Measurements from ENCODE around the gene SLC16A13. TPM values are rescaled to one million over a fixed set of nuclear protein-coding genes. Genes with fewer than 3 reads are reported as not detected.

The SLC16A13 gene
- total RNA-seq, 1 experiment from 2014 or later = 13.1 TPM

DNA sequence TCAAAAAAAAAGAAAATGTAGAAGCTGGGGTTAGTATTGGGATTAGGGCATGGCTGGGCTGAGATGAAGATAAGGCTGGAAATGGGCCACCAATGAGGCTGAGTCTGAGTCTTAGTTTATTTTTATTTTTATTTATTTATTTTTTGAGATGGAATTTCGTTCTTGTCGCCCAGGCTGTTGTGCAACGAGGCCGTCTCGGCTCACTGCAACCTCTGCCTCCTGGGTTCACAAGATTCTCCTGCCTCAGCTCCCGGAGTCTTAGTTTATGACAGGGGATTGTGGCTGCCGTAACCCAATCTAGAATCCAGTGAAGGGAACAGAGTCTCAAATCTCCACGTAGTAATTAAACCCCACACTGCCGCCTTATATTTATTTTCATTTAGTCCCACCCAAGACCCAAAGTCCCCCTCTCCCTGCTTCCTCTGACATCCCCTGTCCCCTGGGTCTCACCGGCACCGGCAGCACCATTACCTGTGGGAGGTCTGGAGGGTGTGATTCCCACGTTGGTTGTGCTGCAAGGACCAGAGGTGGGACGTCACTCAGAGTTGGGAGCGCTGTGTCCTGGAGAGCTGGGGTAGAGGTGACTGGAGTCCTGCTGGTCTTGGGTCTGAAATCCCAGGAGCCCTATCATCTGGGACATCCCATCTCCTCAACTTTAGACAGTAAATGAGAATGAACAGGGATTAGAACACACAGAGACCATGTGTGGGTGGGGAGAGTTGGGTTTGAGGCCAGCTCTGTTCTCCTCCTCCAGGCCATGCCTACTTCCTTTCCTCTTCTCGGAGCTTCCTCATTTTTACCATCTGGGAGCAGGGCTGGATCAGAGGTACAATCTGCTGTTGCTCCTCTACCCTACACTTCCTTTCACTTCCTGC lies 44.0 kb downstream of the SLC16A13 start, which contains the start of gene CLEC10A:
Gene CLEC10A (minus strand): TSS at position 671 of the 875 bp plus-strand sequence. CDS start 1,439 bp downstream, outside the sequence.
- no peaks in the 10 kb centered on the region for H3K4me1 ChIP-seq (ENCODE audit: control insufficient read depth, insufficient read depth, low read length)
- intact Hi-C loops (cut with micrococcal nuclease; ENCODE audit: unreplicated experiment) (no loop called here), in situ Hi-C loops (cut with HindIII; ENCODE audit: low pct_unique_long_range_greater_than_20kb, low sequenced_read_pairs) (no loop called here)
- H3K9me3 ChIP-seq (ENCODE audit: control insufficient read depth, insufficient read depth, low read depth, low read length) = no peaks in the 10 kb centered on the region
- BruUV-seq (replicated peaks) = no TSS peak
- TF ChIP-seq POLR2AphosphoS5 (IDR thresholded peaks at IDR 0.05; ENCODE audit: low read depth, low read length) = no peak
- no peak for TF ChIP-seq SIN3A (IDR thresholded peaks at IDR 0.05; ENCODE audit: borderline replicate concordance, insufficient read depth, low read depth, low read length)
- TF ChIP-seq TCF7L2 (IDR thresholded peaks at IDR 0.05; ENCODE audit: low read depth, low read length) = no peak
- TF ChIP-seq, protein P1, sequence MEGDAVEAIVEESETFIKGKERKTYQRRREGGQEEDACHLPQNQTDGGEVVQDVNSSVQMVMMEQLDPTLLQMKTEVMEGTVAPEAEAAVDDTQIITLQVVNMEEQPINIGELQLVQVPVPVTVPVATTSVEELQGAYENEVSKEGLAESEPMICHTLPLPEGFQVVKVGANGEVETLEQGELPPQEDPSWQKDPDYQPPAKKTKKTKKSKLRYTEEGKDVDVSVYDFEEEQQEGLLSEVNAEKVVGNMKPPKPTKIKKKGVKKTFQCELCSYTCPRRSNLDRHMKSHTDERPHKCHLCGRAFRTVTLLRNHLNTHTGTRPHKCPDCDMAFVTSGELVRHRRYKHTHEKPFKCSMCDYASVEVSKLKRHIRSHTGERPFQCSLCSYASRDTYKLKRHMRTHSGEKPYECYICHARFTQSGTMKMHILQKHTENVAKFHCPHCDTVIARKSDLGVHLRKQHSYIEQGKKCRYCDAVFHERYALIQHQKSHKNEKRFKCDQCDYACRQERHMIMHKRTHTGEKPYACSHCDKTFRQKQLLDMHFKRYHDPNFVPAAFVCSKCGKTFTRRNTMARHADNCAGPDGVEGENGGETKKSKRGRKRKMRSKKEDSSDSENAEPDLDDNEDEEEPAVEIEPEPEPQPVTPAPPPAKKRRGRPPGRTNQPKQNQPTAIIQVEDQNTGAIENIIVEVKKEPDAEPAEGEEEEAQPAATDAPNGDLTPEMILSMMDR (IDR thresholded peaks at IDR 0.05) = no peak
- TF ChIP-seq, protein P2, sequence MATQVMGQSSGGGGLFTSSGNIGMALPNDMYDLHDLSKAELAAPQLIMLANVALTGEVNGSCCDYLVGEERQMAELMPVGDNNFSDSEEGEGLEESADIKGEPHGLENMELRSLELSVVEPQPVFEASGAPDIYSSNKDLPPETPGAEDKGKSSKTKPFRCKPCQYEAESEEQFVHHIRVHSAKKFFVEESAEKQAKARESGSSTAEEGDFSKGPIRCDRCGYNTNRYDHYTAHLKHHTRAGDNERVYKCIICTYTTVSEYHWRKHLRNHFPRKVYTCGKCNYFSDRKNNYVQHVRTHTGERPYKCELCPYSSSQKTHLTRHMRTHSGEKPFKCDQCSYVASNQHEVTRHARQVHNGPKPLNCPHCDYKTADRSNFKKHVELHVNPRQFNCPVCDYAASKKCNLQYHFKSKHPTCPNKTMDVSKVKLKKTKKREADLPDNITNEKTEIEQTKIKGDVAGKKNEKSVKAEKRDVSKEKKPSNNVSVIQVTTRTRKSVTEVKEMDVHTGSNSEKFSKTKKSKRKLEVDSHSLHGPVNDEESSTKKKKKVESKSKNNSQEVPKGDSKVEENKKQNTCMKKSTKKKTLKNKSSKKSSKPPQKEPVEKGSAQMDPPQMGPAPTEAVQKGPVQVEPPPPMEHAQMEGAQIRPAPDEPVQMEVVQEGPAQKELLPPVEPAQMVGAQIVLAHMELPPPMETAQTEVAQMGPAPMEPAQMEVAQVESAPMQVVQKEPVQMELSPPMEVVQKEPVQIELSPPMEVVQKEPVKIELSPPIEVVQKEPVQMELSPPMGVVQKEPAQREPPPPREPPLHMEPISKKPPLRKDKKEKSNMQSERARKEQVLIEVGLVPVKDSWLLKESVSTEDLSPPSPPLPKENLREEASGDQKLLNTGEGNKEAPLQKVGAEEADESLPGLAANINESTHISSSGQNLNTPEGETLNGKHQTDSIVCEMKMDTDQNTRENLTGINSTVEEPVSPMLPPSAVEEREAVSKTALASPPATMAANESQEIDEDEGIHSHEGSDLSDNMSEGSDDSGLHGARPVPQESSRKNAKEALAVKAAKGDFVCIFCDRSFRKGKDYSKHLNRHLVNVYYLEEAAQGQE (IDR thresholded peaks at IDR 0.05; ENCODE audit: insufficient read depth in 1 of 2, low read depth in 2 of 2, low read length in 1 of 2) = no peak
- CTCF ChIA-PET = no interaction called here
- POLR2A ChIA-PET = no interaction called here
- no peak for DNase-seq (ENCODE audit: low read depth, low spot score)
- H3K27ac ChIP-seq (ENCODE audit: low read length) = no peak within 1 kb of the TSS
- H3K27me3 ChIP-seq (ENCODE audit: control insufficient read depth, insufficient read depth, low read length) = no peaks in the 10 kb centered on the region
- no peaks in the 10 kb centered on the region for H3K36me3 ChIP-seq (ENCODE audit: control insufficient read depth, insufficient read depth, low read length)
- no peak; the same call in 1 of the 2 replicates for ATAC-seq
- H3K4me3 ChIP-seq (ENCODE audit: low read depth in 2 of 2, low read length in 2 of 2) = no peak within 1 kb of the TSS

DNA sequence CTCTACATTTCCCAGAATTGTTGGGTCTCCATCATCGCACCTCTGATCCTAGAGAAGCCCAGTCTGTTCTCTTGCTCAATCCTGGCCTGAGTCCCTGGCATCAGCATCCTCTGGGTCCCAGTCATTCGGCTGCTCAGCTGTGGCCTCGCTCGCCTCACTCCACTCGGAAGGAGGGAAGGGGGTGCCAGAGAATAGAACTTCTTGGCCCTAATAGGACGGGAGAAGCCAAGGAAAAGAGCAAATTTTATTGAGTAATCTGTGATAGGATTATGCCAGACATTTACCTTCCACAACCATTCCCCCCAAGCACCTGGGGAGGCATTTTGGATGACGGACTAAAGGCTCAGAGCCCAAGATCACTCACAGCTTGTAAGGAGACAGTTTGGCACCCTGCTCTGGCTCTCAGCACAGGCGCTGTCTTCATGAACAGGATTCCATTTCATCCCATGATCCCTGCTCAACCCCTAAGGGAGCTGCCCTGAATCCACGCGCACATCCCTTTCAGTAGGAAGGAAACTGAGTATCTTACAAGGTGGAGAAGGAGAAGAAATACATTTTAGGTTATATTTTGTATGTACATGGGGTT lies 44.7 kb downstream of the SLC16A13 start:
- intact Hi-C loops (cut with micrococcal nuclease; ENCODE audit: unreplicated experiment) = no loop called here
- POLR2A ChIA-PET = interaction anchor here (0.6 kb wide), 2 partner anchors 9 to 14 kb away, joined by 4 to 5 read pairs; no protein-coding TSS in a partner anchor
- in situ Hi-C loops (cut with HindIII; ENCODE audit: low pct_unique_long_range_greater_than_20kb, low sequenced_read_pairs) = no loop called here
- CTCF ChIA-PET = no interaction called here
- Histone ChIP-seq H3K9me3 (ENCODE audit: control insufficient read depth, insufficient read depth, low read depth, low read length) (no peaks in the 10 kb centered on the region), H3K36me3 (ENCODE audit: control insufficient read depth, insufficient read depth, low read length) (no peaks in the 10 kb centered on the region), H3K4me1 (ENCODE audit: control insufficient read depth, insufficient read depth, low read length) (no peaks in the 10 kb centered on the region), H3K27ac (ENCODE audit: low read length) (no peak overlapping the region), H3K27me3 (ENCODE audit: control insufficient read depth, insufficient read depth, low read length) (no peaks in the 10 kb centered on the region), H3K4me3 (ENCODE audit: low read depth in 2 of 2, low read length in 2 of 2) (no peak overlapping the region)
- DNase-seq (ENCODE audit: low read depth, low spot score) (no peak), ATAC-seq (no peak)
- TF ChIP-seq POLR2AphosphoS5 (IDR thresholded peaks at IDR 0.05; ENCODE audit: low read depth, low read length) (no peak), TCF7L2 (IDR thresholded peaks at IDR 0.05; ENCODE audit: low read depth, low read length) (no peak), SIN3A (IDR thresholded peaks at IDR 0.05; ENCODE audit: borderline replicate concordance, insufficient read depth, low read depth, low read length) (no peak)
- TF ChIP-seq, protein P2 (IDR thresholded peaks at IDR 0.05; ENCODE audit: insufficient read depth in 1 of 2, low read depth in 2 of 2, low read length in 1 of 2) = no peak
- TF ChIP-seq, protein P1 (IDR thresholded peaks at IDR 0.05) = no peak
- no TSS peak for BruUV-seq (replicated peaks)
